GM12878 (cell line): Measurements from ENCODE around the gene PRKACG. TPM values are rescaled to one million over a fixed set of nuclear protein-coding genes. Genes with fewer than 3 reads are reported as not detected.

ENCODE experiments used
- ATF3 ChIP-seq: IDR thresholded peaks from 2 replicates; pipeline ENCODE4 v1.6.1; 2011; ENCODE audit warnings: low read depth, mild to moderate bottlenecking, low read length, moderate library complexity, borderline replicate concordance; ENCODE audit errors: extremely low read depth
- CBFB ChIP-seq: IDR thresholded peaks from 2 replicates; pipeline ENCODE4 v1.6.1; 2016; ENCODE audit warnings: antibody characterized with exemption, low read depth
- CHD4 ChIP-seq: fragments of 200-600 bp; sonication (generic); IDR thresholded peaks from 2 replicates; pipeline ENCODE4 v1.6.1; 2016; ENCODE audit warnings: mild to moderate bottlenecking
- E2F8 ChIP-seq: fragments of 450-650 bp; IDR thresholded peaks from 2 replicates; pipeline ENCODE4 v1.6.1; 2018; ENCODE audit warnings: mild to moderate bottlenecking, low read depth, moderate library complexity; ENCODE audit not compliant: partially characterized antibody
- ESRRA ChIP-seq: IDR thresholded peaks from 2 replicates; pipeline ENCODE4 v1.6.1; 2012; ENCODE audit warnings: mild to moderate bottlenecking, low read length, improper control_type of control experiment
- FOS ChIP-seq: IDR thresholded peaks from 3 replicates; pipeline ENCODE4 v1.6.1; 2011; ENCODE audit warnings: borderline replicate concordance; ENCODE audit not compliant: insufficient read length; ENCODE audit errors: extremely low read depth
- IKZF1 ChIP-seq: fragments of 450-650 bp; conservative IDR thresholded peaks from 2 replicates; pipeline ENCODE4 v1.6.1; 2017; ENCODE audit warnings: antibody characterized with exemption, mild to moderate bottlenecking
- IRF4 ChIP-seq: IDR thresholded peaks from 2 replicates; pipeline ENCODE4 v1.6.1; 2011; ENCODE audit warnings: low read depth, low read length
- KLF5 ChIP-seq: fragments of 450-650 bp; IDR thresholded peaks from 2 replicates; pipeline ENCODE4 v1.6.1; 2014; ENCODE audit warnings: mild to moderate bottlenecking; ENCODE audit not compliant: partially characterized antibody
- MEF2B ChIP-seq: fragments of 450-650 bp; IDR thresholded peaks from 2 replicates; pipeline ENCODE4 v1.6.1; 2018; ENCODE audit warnings: mild to moderate bottlenecking, moderate library complexity; ENCODE audit not compliant: partially characterized antibody, poor library complexity, severe bottlenecking
- NFIC ChIP-seq: IDR thresholded peaks from 2 replicates; pipeline ENCODE4 v1.6.1; 2012; ENCODE audit warnings: low read depth, mild to moderate bottlenecking, inconsistent platforms, low read length, moderate library complexity
- NR2C2 ChIP-seq: IDR thresholded peaks from 2 replicates; pipeline ENCODE4 v1.6.1; 2011; ENCODE audit warnings: borderline replicate concordance, low read depth; ENCODE audit not compliant: control insufficient read depth, insufficient read length
- NRF1 ChIP-seq: conservative IDR thresholded peaks from 2 replicates; pipeline ENCODE4 v1.6.1; 2011; ENCODE audit warnings: mild to moderate bottlenecking, low read depth, low read length, improper control_type of control experiment
- PRDM15 ChIP-seq: fragments of 450-650 bp; formaldehyde crosslinking; IDR thresholded peaks from 2 replicates; pipeline ENCODE4 v1.4.0; 2020; ENCODE audit warnings: mild to moderate bottlenecking, moderate library complexity
- RAD21 ChIP-seq: IDR thresholded peaks from 2 replicates; pipeline ENCODE4 v1.6.1; 2011; ENCODE audit warnings: mild to moderate bottlenecking, low read depth, low read length, moderate library complexity; ENCODE audit not compliant: insufficient read depth
- RAD51 ChIP-seq: fragments of 450-650 bp; IDR thresholded peaks from 2 replicates; pipeline ENCODE4 v1.6.1; 2016; ENCODE audit warnings: moderate library complexity, mild to moderate bottlenecking, inconsistent platforms
- RCOR1 ChIP-seq: conservative IDR thresholded peaks from 2 replicates; pipeline ENCODE4 v1.6.1; 2012; ENCODE audit warnings: low read depth, low read length, improper control_type of control experiment
- RELA ChIP-seq: fragments of 450-650 bp; IDR thresholded peaks from 2 replicates; pipeline ENCODE4 v1.8.0; 2014; ENCODE audit warnings: borderline replicate concordance; ENCODE audit not compliant: partially characterized antibody
- SKIL ChIP-seq: fragments of 450-650 bp; IDR thresholded peaks from 2 replicates; pipeline ENCODE4 v1.6.1; 2017; ENCODE audit warnings: mild to moderate bottlenecking, low read depth, inconsistent platforms; ENCODE audit not compliant: poor library complexity, severe bottlenecking
- SMAD5 ChIP-seq: IDR thresholded peaks from 2 replicates; pipeline ENCODE4 v1.6.1; 2016; ENCODE audit warnings: antibody characterized with exemption, low read depth
- SRF ChIP-seq, 2 experiments: IDR thresholded peaks; 2 replicates each; pipeline ENCODE4 v1.6.1; 2011; ENCODE audit warnings: low read depth in 2 of 2, low read length in 2 of 2, mild to moderate bottlenecking in 1 of 2, moderate library complexity in 1 of 2
- WRNIP1 ChIP-seq: IDR thresholded peaks from 2 replicates; pipeline ENCODE4 v1.6.1; 2011; ENCODE audit warnings: low read depth, low read length, improper control_type of control experiment, borderline replicate concordance
- ZNF207 ChIP-seq: fragments of 450-650 bp; IDR thresholded peaks from 2 replicates; pipeline ENCODE4 v1.6.1; 2014; ENCODE audit warnings: antibody characterized with exemption, mild to moderate bottlenecking, borderline replicate concordance
- ZNF217 ChIP-seq: fragments of 450-650 bp; IDR thresholded peaks from 2 replicates; pipeline ENCODE4 v1.6.1; 2017; ENCODE audit warnings: antibody characterized with exemption, mild to moderate bottlenecking
- polyA plus RNA-seq, 11 experiments: library from polyadenylated mRNA; depleted of rRNA in 4 of 11; unstranded in 6 of 11; stranded (reverse) in 5 of 11; fragments of >200 nt; fragmentation: Nextera tagmentation in 4 of 11; fragmentation: Illumina TruSeq in 1 of 11; extraction: Ambion mirVana in 4 of 11; extraction: Trizol in 1 of 11; gene quantifications; 1 replicate in 1 of 11; 2 replicates in 10 of 11; pipeline versions ENCODE4 v1.2.1 to v1.2.3, GENCODE V29; 2011 to 2016; ENCODE audit warnings: inconsistent platforms in 2 of 11, missing spikeins in 2 of 11, low read depth in 1 of 11
- total RNA-seq, 4 experiments: library from RNA; depleted of rRNA in 3 of 4; stranded (reverse); fragments of >200 nt in 3 of 4; fragmentation: Illumina TruSeq in 1 of 4; extraction: Trizol in 1 of 4; gene quantifications; 2 replicates each; pipeline versions ENCODE4 v1.2.1 to v1.2.3, GENCODE V29; 2013 to 2021

The PRKACG gene
- total and polyA plus RNA-seq, 10 of the 15 experiments (the other 5 are each of a cell fraction or from before 2014, with no cell fraction given) = not detected

- TF ChIP-seq SMAD5 = no peak
- TF ChIP-seq RAD21 = no peak
- TF ChIP-seq FOS = no peak
- no peak for TF ChIP-seq RAD51
- TF ChIP-seq MEF2B = peak; percentile 55
- no peak for TF ChIP-seq RELA
- no peak for TF ChIP-seq WRNIP1
- TF ChIP-seq ZNF207 = no peak
- no peak for TF ChIP-seq SRF (IDR thresholded peaks at IDR 0.05; ENCODE audit: low read depth in 2 of 2, low read length in 2 of 2)
- TF ChIP-seq NR2C2 = no peak
- TF ChIP-seq IRF4 = no peak
- TF ChIP-seq PRDM15 (CRISPR knock-in tag) = no peak
- TF ChIP-seq RCOR1 = no peak
- peak; percentile 20; the same call in 1 of the 2 replicates for TF ChIP-seq ZNF217
- no peak for TF ChIP-seq CHD4
- TF ChIP-seq SKIL = peak; percentile 61
- TF ChIP-seq IKZF1 = peak; percentile 87
- no peak for TF ChIP-seq ATF3
- peak; percentile 72 for TF ChIP-seq NFIC
- TF ChIP-seq NRF1 = no peak
- no peak for TF ChIP-seq CBFB
- no peak for TF ChIP-seq ESRRA
- TF ChIP-seq E2F8 = no peak
- TF ChIP-seq KLF5 = no peak
Measured at GRCh38 chr9:68981789-68982188, 32.1 kb downstream of the PRKACG start (continued).
